Nephron progenitor cell (in vitro differentiated cells): Measurements from ENCODE around the gene CLASP1.

Experiments
- DNase-seq: peaks from one replicate; pipeline ENCODE4 v3.0.0; 2021
- H3K27ac Mint-ChIP-seq: 2 replicates; pipeline ENCODE4 v1.8.0; 2021; ENCODE audit warnings: mild to moderate bottlenecking, moderate library complexity, mixed read lengths
- H3K27me3 Mint-ChIP-seq: 2 replicates; pipeline ENCODE4 v1.8.0; 2021; ENCODE audit warnings: mild to moderate bottlenecking, low read depth, mixed read lengths; ENCODE audit not compliant: poor library complexity
- H3K36me3 Mint-ChIP-seq: 2 replicates; pipeline ENCODE4 v1.8.0; 2021; ENCODE audit warnings: low read depth, mixed read lengths
- H3K4me1 Mint-ChIP-seq: 2 replicates; pipeline ENCODE4 v1.8.0; 2021; ENCODE audit warnings: mixed read lengths
- H3K4me3 Mint-ChIP-seq: 2 replicates; pipeline ENCODE4 v1.8.0; 2021; ENCODE audit warnings: mild to moderate bottlenecking, moderate library complexity, mixed read lengths
- H3K9me3 Mint-ChIP-seq: 2 replicates; pipeline ENCODE4 v1.8.0; 2021; ENCODE audit warnings: mild to moderate bottlenecking, moderate library complexity, mixed read lengths
- CTCF ChIP-seq: fragments of 200-600 bp; sonication (generic); IDR thresholded peaks from 2 replicates; pipeline ENCODE4 v1.5.0; 2021; ENCODE audit warnings: antibody characterized with exemption

The CLASP1 gene

GRCh38 chr2:121598087-121598486 lies 51.2 kb downstream of the CLASP1 start:
- Mint-ChIP-seq H3K9me3 (no peaks in the 10 kb centered on the region), H3K4me3 (no peak overlapping the region), H3K4me1 (peaks cover 15% of the 10 kb centered on the region), H3K27ac (no peak overlapping the region), H3K27me3 (no peaks in the 10 kb centered on the region), H3K36me3 (peaks cover 44% of the 10 kb centered on the region)
- no peak for DNase-seq
- TF ChIP-seq CTCF, result no peak

- Mint-ChIP-seq H3K36me3 (peaks cover 40% of the 10 kb centered on the region), H3K4me1 (peaks cover 15% of the 10 kb centered on the region), H3K27ac (peak overlapping the region; percentile 87), H3K9me3 (no peaks in the 10 kb centered on the region), H3K27me3 (no peaks in the 10 kb centered on the region), H3K4me3 (no peak overlapping the region)
- DNase-seq, result peak; percentile 7
- peak; percentile 36 for TF ChIP-seq CTCF
These were observed 52.8 kb downstream of the CLASP1 start for GRCh38 chr2:121596221-121597080.

- Mint-ChIP-seq H3K9me3 (no peaks in the 10 kb centered on the region), H3K36me3 (peaks cover 34% of the 10 kb centered on the region), H3K27ac (peak overlapping the region; percentile 31), H3K4me3 (no peak overlapping the region), H3K27me3 (no peaks in the 10 kb centered on the region), H3K4me1 (peaks cover 15% of the 10 kb centered on the region)
- DNase-seq, result no peak
- TF ChIP-seq CTCF, result no peak
These were observed 54.0 kb downstream of the CLASP1 start for GRCh38 chr2:121595012-121595891.

- peaks cover 48% of the 10 kb centered on the region for H3K36me3 Mint-ChIP-seq
- H3K4me1 Mint-ChIP-seq, result peaks cover 4% of the 10 kb centered on the region
- TF ChIP-seq CTCF, result no peak
- H3K27ac Mint-ChIP-seq, result no peak overlapping the region
- no peaks in the 10 kb centered on the region for H3K9me3 Mint-ChIP-seq
- DNase-seq, result no peak
- H3K27me3 Mint-ChIP-seq, result no peaks in the 10 kb centered on the region
- H3K4me3 Mint-ChIP-seq, result no peak overlapping the region
These were observed 58.1 kb downstream of the CLASP1 start for GRCh38 chr2:121591199-121591598.

- Mint-ChIP-seq H3K4me3 (no peak overlapping the region), H3K36me3 (peaks cover 42% of the 10 kb centered on the region), H3K27ac (peak overlapping the region; percentile 62), H3K27me3 (no peaks in the 10 kb centered on the region), H3K4me1 (no peaks in the 10 kb centered on the region), H3K9me3 (no peaks in the 10 kb centered on the region)
- no peak for TF ChIP-seq CTCF
- no peak for DNase-seq
These were observed 60.9 kb downstream of the CLASP1 start for GRCh38 chr2:121588357-121588756.
